Adipose tissue (tissue), 3 donors: Measurements from ENCODE around the gene SYT1. TPM values are rescaled to one million over a fixed set of nuclear protein-coding genes. Genes with fewer than 3 reads are reported as not detected.

ENCODE experiments used
- H3K27ac ChIP-seq: one replicate; pipeline ENCODE4 v1.5.1; 2013; ENCODE audit warnings: low read depth, low read length
- WGBS, 3 donors: extraction: QIAGEN DNeasy Blood & Tissue Kit; methylation state at CpG; one replicate each; pipeline ENCODE4 v1.1.7; 2013; 5-methylcytosine and 5-hydroxymethylcytosine counted together
- polyA plus RNA-seq, 3 donors: library from polyadenylated mRNA; stranded (reverse); fragments of 200-250 nt; gene quantifications; one replicate each; pipeline ENCODE4 v1.2.3, GENCODE V29; 2013
- donor health status: healthy with polysubstance abuse.
- donor health status: Bipolar disorder and iron deficiency.
- donor health status: healthy.

SYT1 gene
- polyA plus RNA-seq, 3 donors: 0.10 to 0.59 (median 0.22) TPM

DNA sequence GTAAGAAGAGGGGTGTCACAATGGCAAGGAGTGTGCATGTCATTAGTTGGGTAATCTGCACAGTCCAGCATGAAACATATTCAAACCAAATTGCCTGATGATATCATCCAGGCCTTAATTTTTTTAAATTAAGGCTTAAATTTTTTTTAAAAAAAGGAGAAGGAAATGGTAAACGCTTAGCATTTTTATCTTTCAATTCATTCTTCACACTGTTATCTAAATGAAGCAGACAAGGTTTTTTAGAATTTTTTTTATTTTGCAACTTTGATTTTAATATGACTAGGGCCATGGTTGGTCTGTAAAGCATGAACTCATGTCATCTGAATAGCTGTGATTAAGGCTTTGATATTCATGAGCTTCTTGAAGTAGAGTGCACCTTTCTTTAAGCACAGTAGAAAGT is 362.5 kb downstream of the SYT1 start:
- WGBS, 3 donors: 39 to 59% (median 53%) methylated on average over 1 of the region's 1 CpG
- H3K27ac ChIP-seq: no peak overlapping the region

DNA sequence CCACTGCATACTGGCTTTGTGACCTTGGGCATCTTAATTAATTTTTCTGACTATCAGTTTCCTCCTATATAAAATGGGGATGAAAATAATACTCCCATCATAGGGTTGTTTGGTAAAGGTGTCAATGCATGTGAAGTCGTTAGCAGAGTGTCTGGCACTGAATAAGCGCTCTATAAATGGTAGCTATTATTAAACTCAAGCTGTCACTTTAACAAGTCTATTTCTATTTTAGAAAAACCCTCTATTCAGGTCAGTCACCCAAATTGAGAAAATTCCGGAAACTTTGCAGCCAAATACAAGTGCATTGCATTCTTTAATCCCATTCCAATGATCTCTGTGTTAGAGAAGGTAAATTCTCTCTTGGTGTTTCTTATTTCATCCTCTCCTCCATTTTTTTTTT is 363.1 kb downstream of the SYT1 start:
- no peak overlapping the region for H3K27ac ChIP-seq
- 86 to 100% (median 90%) methylated on average over 3 of the region's 3 CpGs for WGBS, 3 donors

DNA sequence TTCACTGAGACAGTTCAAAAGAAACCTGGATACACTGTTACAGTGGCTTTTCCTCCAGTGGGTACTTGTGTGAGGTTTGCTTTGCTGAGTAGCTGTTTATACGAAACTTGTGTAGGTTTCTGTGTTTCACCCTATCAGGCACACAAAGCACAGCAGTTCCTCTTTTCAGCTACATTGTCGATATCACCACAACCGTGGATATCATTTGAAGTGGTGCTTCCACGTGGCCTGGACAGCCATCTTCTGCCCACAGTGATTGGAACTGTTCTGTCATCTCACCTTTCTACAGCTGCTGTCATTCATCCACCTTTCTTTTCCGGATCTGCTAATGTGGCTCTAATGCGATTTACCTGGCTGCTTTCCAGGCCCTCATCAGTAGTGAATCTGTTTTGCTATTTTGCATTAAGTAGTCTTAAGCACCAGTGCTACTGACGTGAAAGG is 368.8 kb downstream of the SYT1 start:
- WGBS, 3 donors: 46 to 61% (median 59%) methylated on average over 7 of the region's 7 CpGs
- no peak overlapping the region for H3K27ac ChIP-seq

DNA sequence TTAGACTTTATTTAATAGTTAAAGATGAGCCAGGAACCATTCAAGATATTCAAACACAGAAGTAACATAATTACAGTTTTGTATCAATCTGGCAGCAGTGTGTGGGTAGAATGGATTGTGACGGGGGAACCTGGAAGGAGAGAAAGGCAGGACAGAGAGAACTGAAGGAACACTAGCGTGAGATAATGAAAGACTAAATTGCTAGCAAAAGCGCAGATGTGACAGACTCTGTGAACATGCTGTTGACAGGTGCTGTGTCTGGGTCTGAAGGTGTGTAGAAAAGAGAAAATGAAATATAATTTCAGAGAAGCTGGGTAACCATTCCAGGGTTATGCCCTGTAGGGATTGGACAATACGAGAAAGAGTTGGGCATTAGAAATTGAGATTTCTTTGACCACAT is 372.3 kb downstream of the SYT1 start:
- no peak overlapping the region for H3K27ac ChIP-seq
- WGBS, 3 donors: 81 to 92% (median 91%) methylated on average over 4 of the region's 4 CpGs

DNA sequence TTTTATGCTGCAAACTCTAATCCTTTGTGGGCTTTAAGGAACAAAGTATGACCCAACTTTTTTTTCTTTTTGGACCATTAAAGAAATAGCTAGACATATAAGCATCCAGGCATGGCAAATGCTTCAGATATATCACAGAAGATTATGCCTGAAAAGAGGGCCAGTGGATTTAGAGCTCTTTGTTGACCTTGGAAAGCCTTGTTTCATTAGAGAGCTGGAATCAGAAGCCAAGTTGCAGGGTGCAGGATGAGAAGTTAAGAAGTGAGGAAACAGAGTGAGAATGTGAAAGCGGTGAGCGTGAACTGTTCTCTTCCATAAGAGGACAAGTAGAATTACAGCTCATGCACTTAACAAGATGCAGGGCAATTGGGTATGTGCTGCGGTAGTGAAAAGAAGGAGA is 373.7 kb downstream of the SYT1 start:
- 82 to 97% (median 94%) methylated on average over 3 of the region's 3 CpGs for WGBS, 3 donors
- no peak overlapping the region for H3K27ac ChIP-seq

DNA sequence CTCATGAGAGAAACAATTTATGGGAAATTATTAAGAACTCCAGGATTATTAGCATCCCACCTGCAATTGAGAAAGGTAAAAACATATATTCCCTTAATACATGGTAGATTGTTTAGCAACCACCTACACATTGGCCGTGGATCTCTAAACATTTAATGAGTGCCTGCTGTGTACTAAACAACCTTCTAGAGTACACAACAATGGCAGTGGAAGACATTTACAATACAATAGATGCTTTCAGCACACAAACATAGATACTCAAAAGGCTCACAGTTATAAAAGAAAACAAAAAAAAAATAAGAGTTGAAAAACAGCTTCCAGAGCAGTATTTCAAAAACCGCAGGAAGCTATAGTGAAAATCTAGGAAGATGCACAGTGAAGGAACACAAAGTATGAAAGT is 382.9 kb downstream of the SYT1 start:
- 74 to 92% (median 90%) methylated on average over 2 of the region's 2 CpGs for WGBS, 3 donors
- H3K27ac ChIP-seq: no peak overlapping the region

DNA sequence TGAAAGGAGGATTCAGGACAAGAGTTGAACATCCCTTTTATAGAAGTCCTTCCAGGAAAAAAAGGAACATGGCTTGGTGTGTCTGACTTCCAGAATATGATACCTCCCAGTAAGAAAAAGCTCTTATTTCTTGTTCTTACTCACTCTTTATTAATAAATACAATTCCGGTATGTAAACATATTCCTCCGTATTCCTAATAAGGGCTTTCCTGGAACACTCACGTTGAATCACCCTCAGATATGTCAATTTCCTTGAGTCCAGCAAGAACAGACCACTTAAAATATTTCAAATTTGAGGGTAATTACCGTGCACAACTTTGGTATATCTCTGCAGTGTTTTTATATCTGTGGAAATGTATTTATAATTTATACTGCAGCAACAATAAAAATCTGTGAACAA is 385.6 kb downstream of the SYT1 start:
- WGBS, 3 donors: 75 to 90% (median 89%) methylated on average over 4 of the region's 4 CpGs
- H3K27ac ChIP-seq: no peak overlapping the region

DNA sequence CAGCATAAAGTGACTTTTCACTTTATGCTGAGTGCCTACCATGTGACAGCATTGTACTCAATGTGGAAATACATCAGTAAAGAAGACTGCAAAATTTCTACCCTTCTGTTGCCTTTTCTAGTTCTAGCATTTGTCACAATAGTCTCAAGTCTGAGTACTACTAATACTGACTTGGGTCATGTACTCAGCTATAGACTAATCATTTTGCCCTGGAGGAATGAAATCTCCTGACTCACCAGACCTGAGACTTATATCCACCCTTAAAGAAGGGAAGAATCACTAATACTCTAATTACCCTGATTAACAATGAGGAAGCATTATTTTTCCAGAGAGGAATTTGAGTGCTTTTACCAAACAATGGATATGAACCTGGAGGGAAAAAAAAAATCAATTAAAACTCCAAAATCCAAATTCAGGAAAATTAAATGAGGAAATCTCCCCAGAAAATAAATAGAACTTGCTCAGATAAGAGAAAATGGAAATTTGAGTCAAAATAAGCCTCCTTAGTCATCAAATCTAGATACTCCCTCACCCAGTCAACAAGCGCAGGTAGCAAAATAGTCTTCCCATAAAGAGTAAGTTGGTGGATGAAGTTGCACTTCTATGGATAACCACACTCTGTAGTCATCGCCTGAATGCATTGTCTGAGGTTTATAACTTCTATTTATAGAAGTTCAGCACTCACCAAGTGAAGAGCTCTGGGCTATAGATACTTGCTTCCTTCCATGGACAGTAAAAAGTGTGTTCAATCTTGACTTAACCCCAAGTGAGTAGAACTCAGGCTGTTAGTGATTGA is 386.6 kb downstream of the SYT1 start:
- no peak overlapping the region for H3K27ac ChIP-seq
- 73 to 82% (median 74%) methylated on average over 2 of the region's 2 CpGs for WGBS, 3 donors

DNA sequence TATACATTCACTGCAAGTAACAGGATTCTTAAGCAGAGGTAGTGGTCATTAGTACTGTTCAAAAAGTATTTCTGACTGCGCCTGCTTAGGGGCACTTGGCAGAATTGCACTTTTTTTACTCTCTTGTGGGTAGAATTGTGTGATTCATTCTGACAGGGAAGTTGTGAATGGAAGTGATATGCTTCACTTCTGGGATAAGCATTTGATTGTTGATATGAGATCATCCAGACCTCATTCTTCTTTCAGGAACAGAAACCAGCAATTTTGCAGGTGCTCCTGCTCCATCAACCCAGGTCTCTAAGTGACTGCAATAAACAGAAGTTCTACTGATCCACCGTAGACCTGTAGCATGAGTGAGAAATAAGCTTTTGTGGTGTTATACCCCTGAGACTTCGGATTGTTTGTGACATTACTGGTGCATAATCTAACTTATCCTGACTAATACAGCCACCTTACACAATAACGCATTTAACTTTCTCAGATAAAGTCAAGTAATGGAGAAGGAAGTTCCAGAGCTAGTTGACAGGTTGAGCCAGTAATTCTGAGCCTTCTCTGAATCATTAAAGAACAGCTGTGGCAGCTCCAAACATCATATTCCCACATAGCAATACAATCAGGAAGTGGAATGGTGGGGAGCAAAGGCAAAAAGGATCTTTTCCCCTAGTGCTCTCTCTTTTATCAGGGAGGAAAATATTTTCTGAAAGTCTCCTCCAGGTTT is 387.9 kb downstream of the SYT1 start:
- WGBS, 3 donors: 72 to 80% (median 79%) methylated on average over 4 of the region's 4 CpGs
- no peak overlapping the region for H3K27ac ChIP-seq

DNA sequence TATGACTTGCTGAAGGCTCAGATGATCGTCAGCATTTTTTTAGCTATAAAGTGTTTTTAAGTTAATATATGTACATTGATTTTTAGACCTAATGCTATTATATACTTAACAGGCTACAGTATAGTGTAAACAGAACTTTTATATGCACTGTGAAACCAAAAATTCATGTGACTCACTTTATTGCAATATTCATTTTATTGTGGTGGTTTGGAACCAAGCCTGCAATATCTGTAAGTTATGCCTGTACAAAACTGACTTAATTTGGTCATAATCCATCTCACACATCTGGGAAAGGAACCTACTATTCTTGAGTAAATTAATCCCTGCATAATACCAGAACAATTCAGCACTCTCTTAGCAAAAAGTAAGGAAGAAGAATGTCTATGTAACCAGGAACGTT is 390.7 kb downstream of the SYT1 start:
- 57 to 79% (median 76%) methylated on average over 2 of the region's 2 CpGs for WGBS, 3 donors
- no peak overlapping the region for H3K27ac ChIP-seq

DNA sequence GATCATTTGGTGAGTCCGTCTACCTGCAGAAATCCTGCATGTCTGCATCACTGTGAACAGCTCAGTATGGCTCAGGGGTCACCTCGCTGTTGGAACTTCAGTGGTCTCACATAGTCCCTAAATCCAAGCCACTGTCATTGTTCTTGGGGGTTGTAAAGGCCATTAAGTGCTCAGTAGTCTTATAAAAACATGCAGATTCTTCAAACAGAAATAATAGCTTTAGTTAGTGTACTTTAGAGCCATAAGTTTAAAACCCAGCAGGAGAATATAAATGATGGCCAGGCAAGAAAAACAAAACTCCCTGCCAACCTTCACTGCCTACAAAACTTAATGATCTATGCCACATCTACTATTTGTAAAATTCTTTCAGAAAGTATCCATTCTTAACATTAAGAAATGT is 396.3 kb downstream of the SYT1 start:
- 72 to 93% (median 90%) methylated on average over 2 of the region's 2 CpGs for WGBS, 3 donors

DNA sequence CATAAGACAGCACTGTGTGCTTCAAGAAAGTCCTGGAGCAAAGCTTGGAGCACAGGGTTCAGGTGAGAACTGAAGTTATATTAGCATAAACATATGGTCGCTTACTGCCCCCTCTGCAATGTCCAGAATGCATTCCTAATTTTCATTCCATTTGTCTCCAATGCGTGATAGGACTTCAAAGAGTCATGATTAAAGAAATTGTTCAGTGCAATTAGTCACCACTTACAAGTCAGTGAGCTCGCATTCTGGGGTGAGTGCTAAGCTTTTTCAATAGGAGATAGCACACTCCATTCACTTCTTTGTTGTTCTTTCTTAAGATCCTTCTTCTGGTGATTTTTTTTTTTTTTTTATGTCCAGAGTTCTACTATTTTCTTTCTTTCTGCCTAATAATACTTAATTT is 398.4 kb downstream of the SYT1 start:
- 28 to 85% (median 84%) methylated on average over 3 of the region's 3 CpGs for WGBS, 3 donors
- H3K27ac ChIP-seq: no peak overlapping the region

More for the DNA sequence above, 396.3 kb downstream of the SYT1 start:
- H3K27ac ChIP-seq: no peak overlapping the region

DNA sequence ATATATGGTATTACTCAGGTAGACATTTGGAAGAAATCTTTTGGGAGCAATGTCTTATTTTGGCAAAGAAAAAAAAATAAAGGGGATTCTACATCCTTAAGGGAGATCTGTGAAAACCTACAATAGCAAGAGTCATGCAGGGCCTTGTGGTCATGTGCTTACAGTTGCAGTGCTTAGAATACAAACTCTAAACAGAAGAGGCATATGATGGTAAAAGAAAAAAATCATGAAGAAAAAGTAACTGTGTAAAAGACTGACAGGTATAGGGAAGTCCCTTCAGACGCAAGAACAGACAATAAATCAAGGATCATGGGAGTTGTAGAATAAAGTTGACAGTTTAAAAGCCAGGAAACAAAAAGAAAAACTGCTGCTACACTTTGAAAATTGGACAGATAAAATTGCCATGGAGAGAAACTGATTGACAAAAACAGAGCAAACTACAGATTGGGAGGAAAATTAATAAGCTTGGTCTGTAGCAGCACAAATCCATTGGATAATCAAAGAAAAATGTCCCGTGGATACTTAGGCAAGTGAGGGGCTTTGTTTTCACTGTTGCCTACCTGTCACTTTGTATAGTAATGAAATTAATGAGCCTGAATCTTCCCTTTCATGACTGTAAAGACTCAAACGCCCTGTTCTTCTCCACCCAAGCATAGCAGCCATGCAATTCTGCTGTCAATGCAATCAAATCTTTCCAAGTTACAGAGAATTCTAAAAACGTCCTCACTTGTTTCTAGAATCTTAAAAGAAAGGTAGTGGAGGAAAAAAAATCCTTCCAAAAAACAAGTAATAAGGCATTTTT is 402.0 kb downstream of the SYT1 start:
- WGBS, 3 donors: 27 to 50% (median 48%) methylated on average over 4 of the region's 4 CpGs
- H3K27ac ChIP-seq: no peak overlapping the region

DNA sequence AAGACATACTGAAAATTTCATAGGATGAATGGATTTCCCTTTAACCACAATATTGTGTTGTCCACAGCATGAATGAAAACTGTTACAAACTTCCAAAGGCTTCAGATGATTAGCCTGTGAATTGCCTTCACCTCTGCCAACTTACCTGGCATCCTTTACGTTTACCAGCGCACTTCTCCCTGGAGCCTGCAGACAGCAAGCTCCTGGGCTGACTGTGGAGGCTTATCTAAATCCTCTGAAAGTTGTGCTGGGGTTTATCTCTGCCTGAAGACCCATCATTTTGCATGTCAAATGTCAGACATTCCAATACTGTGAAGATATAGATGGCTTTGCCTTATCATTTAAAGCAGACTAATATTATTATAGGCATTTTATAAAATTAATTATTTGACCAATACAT is 403.0 kb downstream of the SYT1 start:
- 49 to 86% (median 82%) methylated on average over 2 of the region's 2 CpGs for WGBS, 3 donors

DNA sequence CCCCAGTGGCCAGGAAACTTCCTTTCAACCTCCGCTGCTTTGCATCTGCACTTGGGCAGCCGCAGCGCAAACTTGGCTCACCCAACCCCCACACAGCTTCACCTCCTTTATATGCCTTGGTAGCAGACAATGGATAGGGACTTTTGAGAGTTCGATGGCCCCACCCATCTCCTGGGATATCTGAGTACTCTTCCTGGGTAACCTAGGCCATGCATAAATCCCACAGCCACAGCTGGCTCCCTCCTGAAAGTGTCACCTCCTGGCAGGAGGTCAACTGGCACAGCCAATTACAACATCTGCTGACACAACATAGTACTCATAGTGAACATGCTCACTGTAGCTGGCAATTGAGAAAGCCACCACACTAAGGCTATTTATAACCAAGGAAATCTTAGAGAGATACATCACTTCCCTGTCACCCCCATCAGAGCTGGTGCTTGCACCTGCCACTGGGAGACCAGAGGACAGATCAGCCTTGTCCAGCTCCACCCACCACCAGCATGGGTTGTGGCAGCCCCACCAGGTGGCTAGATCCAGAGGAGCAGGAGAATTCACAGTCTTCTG is 410.0 kb downstream of the SYT1 start:
- H3K27ac ChIP-seq: no peak overlapping the region
- WGBS, 3 donors: 87 to 95% (median 89%) methylated on average over 4 of the region's 4 CpGs

More for the DNA sequence above, 403.0 kb downstream of the SYT1 start:
- no peak overlapping the region for H3K27ac ChIP-seq

DNA sequence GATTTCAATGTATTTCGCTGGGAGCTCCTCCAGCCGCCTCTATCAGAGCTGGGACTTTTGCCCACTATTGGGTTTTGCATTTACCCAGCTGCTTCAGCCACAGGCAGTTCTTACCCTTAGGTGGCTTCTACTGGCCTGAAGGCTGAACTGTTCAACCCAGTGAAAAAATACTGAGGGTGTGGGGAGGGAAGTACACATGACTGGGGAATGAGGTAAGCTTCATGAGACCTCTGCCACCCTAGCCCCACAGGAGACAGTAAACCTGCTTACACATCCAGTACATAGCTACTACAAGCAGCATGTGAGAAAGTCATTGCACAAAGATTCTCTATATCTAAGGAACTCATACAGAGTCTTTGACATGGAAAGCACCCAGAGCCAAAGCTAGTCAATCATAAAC is 411.1 kb downstream of the SYT1 start:
- WGBS, 3 donors: 71 to 93% (median 92%) methylated on average over 2 of the region's 2 CpGs
- no peak overlapping the region for H3K27ac ChIP-seq

DNA sequence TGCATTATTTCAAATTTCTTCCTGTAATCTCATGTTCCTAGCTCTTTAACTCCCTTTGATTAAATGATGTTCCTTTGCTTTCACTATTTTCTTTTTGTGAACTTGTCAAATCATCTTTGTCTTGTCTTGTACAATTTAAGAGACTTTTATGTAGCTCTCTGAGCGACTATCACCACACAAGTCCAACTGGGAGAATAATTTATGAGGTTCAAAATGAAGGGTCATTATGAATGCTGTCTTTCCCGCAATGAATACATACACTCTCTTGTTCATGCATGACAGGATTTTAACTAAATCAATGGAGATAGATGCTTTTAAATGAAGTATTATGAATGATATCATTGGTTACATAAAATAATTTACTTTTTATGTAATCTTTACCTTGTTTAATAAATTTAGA is 418.8 kb downstream of the SYT1 start:
- no peak overlapping the region for H3K27ac ChIP-seq
- WGBS, 3 donors: 50 to 77% (median 76%) methylated on average over 2 of the region's 2 CpGs

DNA sequence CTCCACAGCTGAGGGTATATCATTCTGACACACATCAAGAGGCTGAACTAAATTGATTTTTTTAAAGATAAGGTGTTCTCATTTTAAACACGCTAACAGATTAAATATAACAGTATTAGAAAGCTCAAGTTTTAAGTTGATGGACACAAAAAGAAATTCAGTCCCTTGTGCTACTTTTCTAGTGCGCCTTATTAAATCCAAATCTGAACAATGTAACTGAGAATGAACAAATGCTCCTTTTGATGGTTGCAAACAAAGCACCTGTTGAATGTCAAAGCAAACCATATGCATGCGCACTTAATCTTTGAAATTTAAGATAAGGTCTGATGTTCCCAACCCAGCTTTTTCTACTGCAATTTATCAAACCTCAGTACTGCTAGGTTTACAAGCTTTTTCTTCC is 424.3 kb downstream of the SYT1 start:
- 51 to 91% (median 81%) methylated on average over 3 of the region's 3 CpGs for WGBS, 3 donors

DNA sequence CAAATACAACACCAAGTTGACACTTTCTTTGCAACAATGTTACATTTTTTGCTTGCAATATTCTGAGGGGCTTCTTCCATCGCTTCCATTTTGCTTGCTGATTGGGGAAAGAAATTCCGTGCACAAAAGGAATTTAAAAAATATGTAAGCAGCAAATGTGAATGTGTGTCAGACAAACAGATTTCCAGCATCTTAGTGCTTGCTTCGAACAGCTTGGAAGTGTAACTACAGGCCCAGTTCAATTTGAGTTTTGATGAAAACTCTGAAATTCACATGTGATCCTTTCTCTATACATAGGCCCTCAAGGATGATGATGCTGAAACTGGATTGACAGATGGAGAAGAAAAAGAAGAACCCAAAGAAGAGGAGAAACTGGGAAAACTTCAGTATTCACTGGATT is 427.1 kb downstream of the SYT1 start:
- 74 to 89% (median 83%) methylated on average over 3 of the region's 3 CpGs for WGBS, 3 donors
- H3K27ac ChIP-seq: no peak overlapping the region

More for the DNA sequence above, 424.3 kb downstream of the SYT1 start:
- H3K27ac ChIP-seq: no peak overlapping the region
